Body of pancreas (tissue), 4 donors: Measurements from ENCODE around the gene RGS17. TPM values are rescaled to one million over a fixed set of nuclear protein-coding genes. Genes with fewer than 3 reads are reported as not detected.
A peak's percentile ranks its signal among the peaks of the same experiment; 100 is the strongest.

Experiments
- ATAC-seq: fragments of 150-250 bp; one replicate; pipeline ENCODE4 v1.9.1; 2016
- DNase-seq, 4 donors: peaks; one replicate each; pipeline ENCODE4 v3.0.0-alpha.2; 2019
- H3K27ac ChIP-seq, 4 donors: fragments of 200-600 bp; sonication (generic); 1 replicate in 3 of 4; 2 replicates in 1 of 4; pipeline versions ENCODE4 v1.5.1 to v1.6.1; 2016 to 2019; ENCODE audit warnings: mild to moderate bottlenecking in 1 of 4, mixed read lengths in 1 of 4, moderate library complexity in 1 of 4
- H3K27me3 ChIP-seq, 2 donors: fragments of 200-600 bp; sonication (generic); one replicate each; pipeline ENCODE4 v1.6.0; 2016; ENCODE audit warnings: mild to moderate bottlenecking in 1 of 2
- H3K36me3 ChIP-seq, 2 donors: fragments of 200-600 bp; sonication (generic); replicated peaks in 1 of 2; 2 replicates each; pipeline ENCODE4 v1.5.1; 2016; ENCODE audit warnings: low read depth in 2 of 2; ENCODE audit not compliant: insufficient read depth in 1 of 2
- H3K4me1 ChIP-seq: fragments of 200-600 bp; sonication (generic); one replicate; pipeline ENCODE4 v1.6.0; 2016
- H3K4me3 ChIP-seq, 2 donors: fragments of 200-600 bp; sonication (generic); 1 replicate in 1 of 2; 2 replicates in 1 of 2; pipeline ENCODE4 v1.5.1; 2016 to 2019
- H3K9me3 ChIP-seq, 3 donors: fragments of 200-600 bp; sonication (generic); 1 replicate in 2 of 3; 2 replicates in 1 of 3; pipeline ENCODE4 v1.5.1; 2016
- POLR2A ChIP-seq, 3 donors: fragments of 450-650 bp; IDR thresholded peaks; one replicate each; pipeline ENCODE4 v1.6.1; 2016; ENCODE audit warnings: antibody characterized with exemption in 3 of 3, mild to moderate bottlenecking in 2 of 3
- WGBS, 2 donors: methylation state at CpG; one replicate each; pipeline ENCODE4 v1.1.5; 2017; 5-methylcytosine and 5-hydroxymethylcytosine counted together
- intact Hi-C: fragments of 100-400 bp; cut with DNase I; formaldehyde crosslinking; loops from one replicate; pipeline ENCODE4 v1.15.1; 2023
- total RNA-seq, 2 donors: library from RNA; depleted of rRNA; stranded (reverse); fragments of >200 nt; gene quantifications; one replicate each; pipeline ENCODE4 v1.1.0, GENCODE V29; 2016
- TF ChIP-seq, protein P1 (sequence below), 7 experiments: fragments of 450-650 bp in 4 of 7; fragments of 200-600 bp in 3 of 7; sonication (generic) in 3 of 7; IDR thresholded peaks; one replicate each; pipeline ENCODE4 v1.5.1; 2016 to 2019; ENCODE audit warnings: antibody characterized with exemption in 7 of 7

Gene RGS17
- total RNA-seq, 2 donors from 2014 or later = 0.33 to 1.0 TPM

- ATAC-seq = no peak
Observed at GRCh38 chr6:153016846-153017245, 114.2 kb downstream of the RGS17 start.

GRCh38 chr6:153015094-153015640 lies 115.9 kb downstream of the RGS17 start:
- H3K4me1 ChIP-seq = no peaks in the 10 kb centered on the region
- TF ChIP-seq, protein P1, sequence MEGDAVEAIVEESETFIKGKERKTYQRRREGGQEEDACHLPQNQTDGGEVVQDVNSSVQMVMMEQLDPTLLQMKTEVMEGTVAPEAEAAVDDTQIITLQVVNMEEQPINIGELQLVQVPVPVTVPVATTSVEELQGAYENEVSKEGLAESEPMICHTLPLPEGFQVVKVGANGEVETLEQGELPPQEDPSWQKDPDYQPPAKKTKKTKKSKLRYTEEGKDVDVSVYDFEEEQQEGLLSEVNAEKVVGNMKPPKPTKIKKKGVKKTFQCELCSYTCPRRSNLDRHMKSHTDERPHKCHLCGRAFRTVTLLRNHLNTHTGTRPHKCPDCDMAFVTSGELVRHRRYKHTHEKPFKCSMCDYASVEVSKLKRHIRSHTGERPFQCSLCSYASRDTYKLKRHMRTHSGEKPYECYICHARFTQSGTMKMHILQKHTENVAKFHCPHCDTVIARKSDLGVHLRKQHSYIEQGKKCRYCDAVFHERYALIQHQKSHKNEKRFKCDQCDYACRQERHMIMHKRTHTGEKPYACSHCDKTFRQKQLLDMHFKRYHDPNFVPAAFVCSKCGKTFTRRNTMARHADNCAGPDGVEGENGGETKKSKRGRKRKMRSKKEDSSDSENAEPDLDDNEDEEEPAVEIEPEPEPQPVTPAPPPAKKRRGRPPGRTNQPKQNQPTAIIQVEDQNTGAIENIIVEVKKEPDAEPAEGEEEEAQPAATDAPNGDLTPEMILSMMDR (IDR thresholded peaks at IDR 0.05) = no peak
- no peak for TF ChIP-seq POLR2A (IDR thresholded peaks at IDR 0.05)
- 61 to 78% methylated on average over 4 of the region's 4 CpGs for WGBS, 2 donors
- H3K27ac ChIP-seq = no peak overlapping the region
- ATAC-seq (no peak), DNase-seq (no peak)
- no peaks in the 10 kb centered on the region for H3K9me3 ChIP-seq
- H3K27me3 ChIP-seq = no peaks in the 10 kb centered on the region
- H3K4me3 ChIP-seq = no peak overlapping the region
- intact Hi-C loops = no loop called here
- no peaks in the 10 kb centered on the region for H3K36me3 ChIP-seq

More at GRCh38 chr6:153016846-153017245, 114.2 kb downstream of the RGS17 start:
- H3K36me3 ChIP-seq = no peaks in the 10 kb centered on the region
- H3K9me3 ChIP-seq = no peaks in the 10 kb centered on the region
- intact Hi-C loops = no loop called here
- H3K27me3 ChIP-seq = no peaks in the 10 kb centered on the region
- H3K27ac ChIP-seq = no peak overlapping the region
- H3K4me1 ChIP-seq = no peaks in the 10 kb centered on the region
- no peak for DNase-seq
- H3K4me3 ChIP-seq = no peak overlapping the region
- TF ChIP-seq POLR2A (IDR thresholded peaks at IDR 0.05) = no peak
- TF ChIP-seq, protein P1 (IDR thresholded peaks at IDR 0.05) = no peak
- WGBS, 2 donors = 68 to 79% methylated on average over 3 of the region's 3 CpGs

DNA sequence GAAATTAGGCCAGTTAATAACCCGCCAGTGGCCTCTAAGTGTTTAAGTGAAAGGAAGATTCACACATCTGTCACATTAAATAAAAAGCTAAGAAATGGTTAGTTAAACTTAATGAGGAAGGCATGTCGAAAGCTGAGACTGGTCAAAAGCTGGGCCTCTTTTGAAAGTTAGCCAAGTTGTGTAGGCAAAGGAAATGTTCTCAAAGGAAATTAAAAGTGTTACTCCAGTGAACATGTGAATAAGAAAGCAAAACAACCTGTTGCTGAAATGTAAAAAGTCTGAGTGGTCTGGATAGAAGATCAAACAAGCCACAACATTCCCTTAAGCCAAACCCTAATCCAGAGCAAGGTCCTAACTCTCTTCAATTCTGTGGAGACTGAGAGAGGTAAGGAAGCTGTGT lies 117.6 kb downstream of the RGS17 start:
- Histone ChIP-seq H3K4me1 (no peaks in the 10 kb centered on the region), H3K27me3 (no peaks in the 10 kb centered on the region), H3K4me3 (no peak overlapping the region), H3K9me3 (no peaks in the 10 kb centered on the region), H3K36me3 (no peaks in the 10 kb centered on the region), H3K27ac (no peak overlapping the region)
- intact Hi-C loops = no loop called here
- DNase-seq = no peak
- TF ChIP-seq POLR2A (IDR thresholded peaks at IDR 0.05) = no peak
- TF ChIP-seq, protein P1 (IDR thresholded peaks at IDR 0.05) = no peak
- no peak for ATAC-seq
- WGBS, 2 donors = 73 to 78% methylated on average over 2 of the region's 2 CpGs

GRCh38 chr6:153012856-153013255 lies 118.2 kb downstream of the RGS17 start:
- Histone ChIP-seq H3K27ac (no peak overlapping the region), H3K9me3 (no peaks in the 10 kb centered on the region), H3K27me3 (no peaks in the 10 kb centered on the region), H3K4me1 (no peaks in the 10 kb centered on the region), H3K36me3 (no peaks in the 10 kb centered on the region), H3K4me3 (no peak overlapping the region)
- TF ChIP-seq, protein P1 (IDR thresholded peaks at IDR 0.05) = no peak
- TF ChIP-seq POLR2A (IDR thresholded peaks at IDR 0.05) = no peak
- DNase-seq (no peak), ATAC-seq (no peak)
- 79 to 87% methylated on average over 6 of the region's 6 CpGs for WGBS, 2 donors
- intact Hi-C loops = no loop called here

DNA sequence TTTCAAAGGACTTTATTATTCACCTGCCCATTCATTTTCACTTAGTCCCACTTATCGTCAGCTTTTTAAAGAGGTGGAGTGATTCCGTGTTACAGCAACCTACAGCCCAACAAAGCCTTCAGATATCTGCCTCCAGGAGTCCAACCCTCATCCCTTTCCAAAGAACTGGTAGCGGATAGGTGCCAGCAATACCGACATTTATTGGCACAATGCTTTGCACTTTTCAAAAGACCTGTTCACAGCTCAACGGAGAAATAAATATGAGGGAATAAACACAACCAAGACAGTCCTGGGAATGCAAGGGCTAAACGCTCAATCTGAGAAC lies 127.8 kb downstream of the RGS17 start:
- WGBS, 2 donors = 0 to 1% methylated on average over 6 of the region's 6 CpGs
- H3K36me3 ChIP-seq = no peaks in the 10 kb centered on the region
- peak overlapping the region; percentile 59 to 76 for H3K4me3 ChIP-seq
- H3K9me3 ChIP-seq = no peaks in the 10 kb centered on the region
- DNase-seq (no peak), ATAC-seq (no peak)
- peaks cover 38% of the 10 kb centered on the region for H3K4me1 ChIP-seq
- peak overlapping the region in 3 of 4 donors; percentile 72 to 88 (median 85) for H3K27ac ChIP-seq
- intact Hi-C loops = no loop called here
- no peaks in the 10 kb centered on the region for H3K27me3 ChIP-seq
- TF ChIP-seq POLR2A (IDR thresholded peaks at IDR 0.05) = no peak
- TF ChIP-seq, protein P1 (IDR thresholded peaks at IDR 0.05) = no peak
